Measurements from ENCODE around the gene C6orf132.

The C6orf132 gene

DNA sequence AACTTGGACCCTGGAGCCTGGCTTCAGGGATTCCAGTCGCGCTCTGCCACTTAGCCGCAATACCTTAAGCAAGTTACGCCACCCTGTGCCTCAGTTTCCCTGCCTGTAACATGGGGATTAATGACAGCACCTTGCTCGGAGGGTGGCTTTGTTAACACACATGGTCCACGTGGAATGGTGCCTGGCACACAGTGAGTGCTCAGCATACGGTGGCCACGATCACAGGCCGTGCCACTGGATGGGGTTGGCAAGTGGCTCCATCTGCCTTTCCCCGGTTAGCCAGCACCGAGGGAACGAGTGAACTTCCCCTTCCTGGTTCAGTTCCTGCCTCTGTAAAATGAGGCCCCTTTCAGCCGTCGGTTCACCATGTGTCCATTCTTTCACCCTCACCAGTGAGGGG, 17.2 kb downstream of the C6orf132 start:
- DNase-seq (ENCODE audit: low spot score), result no peak
- TF ChIP-seq, protein P1, sequence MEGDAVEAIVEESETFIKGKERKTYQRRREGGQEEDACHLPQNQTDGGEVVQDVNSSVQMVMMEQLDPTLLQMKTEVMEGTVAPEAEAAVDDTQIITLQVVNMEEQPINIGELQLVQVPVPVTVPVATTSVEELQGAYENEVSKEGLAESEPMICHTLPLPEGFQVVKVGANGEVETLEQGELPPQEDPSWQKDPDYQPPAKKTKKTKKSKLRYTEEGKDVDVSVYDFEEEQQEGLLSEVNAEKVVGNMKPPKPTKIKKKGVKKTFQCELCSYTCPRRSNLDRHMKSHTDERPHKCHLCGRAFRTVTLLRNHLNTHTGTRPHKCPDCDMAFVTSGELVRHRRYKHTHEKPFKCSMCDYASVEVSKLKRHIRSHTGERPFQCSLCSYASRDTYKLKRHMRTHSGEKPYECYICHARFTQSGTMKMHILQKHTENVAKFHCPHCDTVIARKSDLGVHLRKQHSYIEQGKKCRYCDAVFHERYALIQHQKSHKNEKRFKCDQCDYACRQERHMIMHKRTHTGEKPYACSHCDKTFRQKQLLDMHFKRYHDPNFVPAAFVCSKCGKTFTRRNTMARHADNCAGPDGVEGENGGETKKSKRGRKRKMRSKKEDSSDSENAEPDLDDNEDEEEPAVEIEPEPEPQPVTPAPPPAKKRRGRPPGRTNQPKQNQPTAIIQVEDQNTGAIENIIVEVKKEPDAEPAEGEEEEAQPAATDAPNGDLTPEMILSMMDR (IDR thresholded peaks at IDR 0.05; ENCODE audit: extremely low read depth, missing control alignments), result no peak

DNA sequence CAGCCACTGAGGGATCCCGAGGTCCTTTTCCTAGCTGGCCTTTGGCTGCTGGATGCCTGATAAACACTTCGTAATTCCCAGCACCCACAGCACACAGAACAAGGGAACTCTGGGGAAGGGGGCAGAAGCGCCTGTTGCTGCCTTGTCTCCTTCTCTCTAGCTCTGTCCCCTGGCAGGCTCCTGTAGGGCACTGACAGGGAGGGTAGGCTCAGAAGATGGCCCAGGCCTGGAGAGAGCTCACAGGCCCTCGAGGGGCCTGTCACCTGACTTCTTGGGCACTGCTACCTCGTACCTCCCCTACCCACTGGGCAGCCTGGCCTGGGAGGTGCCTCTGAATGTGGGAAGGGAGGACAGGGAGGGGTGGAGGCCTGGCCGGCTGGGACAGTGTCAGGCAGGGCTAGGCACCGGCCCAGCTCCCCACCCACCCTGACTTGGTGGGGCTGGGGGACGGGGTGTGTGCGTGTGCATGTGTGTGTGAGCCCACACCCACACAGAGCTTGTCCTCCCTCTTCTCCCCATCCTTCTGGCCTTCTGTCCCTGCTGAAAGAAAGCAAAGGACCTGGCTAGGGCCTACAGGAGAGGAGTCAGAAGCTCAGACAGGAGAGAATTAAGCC, 18.1 kb downstream of the C6orf132 start:
- TF ChIP-seq, protein P1 (IDR thresholded peaks at IDR 0.05; ENCODE audit: extremely low read depth, missing control alignments), result no peak

DNA sequence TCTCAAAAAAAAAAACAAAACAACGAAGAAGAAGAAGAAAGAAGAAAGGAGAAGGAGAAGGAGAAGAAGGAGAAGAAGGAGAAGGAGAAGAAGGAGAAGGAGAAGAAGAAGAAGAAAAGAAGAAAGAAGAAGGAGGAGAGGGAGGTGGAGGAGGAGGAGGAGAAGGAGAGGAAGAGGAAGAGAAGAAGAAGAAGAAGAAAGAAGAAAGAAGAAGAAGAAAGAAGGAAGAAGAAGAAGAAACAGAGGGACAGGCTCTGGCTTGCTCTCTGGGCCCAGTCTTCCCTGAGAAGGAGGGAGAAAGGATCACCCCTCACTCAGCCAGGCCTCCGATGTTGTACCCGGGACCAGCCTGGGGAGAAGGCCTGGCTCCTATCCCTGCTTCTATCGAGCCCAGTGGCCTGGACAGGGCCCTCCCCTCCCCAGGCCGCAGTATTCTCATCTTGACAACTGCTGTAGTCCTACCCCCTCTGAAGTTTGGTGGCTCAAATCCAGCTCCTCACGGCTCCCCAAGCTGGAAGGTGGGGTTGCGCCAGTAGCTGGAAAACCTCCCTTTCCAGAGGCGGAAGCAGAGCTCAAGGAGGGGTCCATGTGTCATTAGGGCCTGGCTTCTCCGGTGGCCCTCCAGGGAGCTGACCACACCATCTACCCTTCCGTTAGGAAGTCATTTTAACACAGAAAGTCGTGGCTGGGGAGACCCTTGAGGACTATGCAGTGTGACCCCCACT, 18.9 kb downstream of the C6orf132 start:
- TF ChIP-seq, protein P1 (IDR thresholded peaks at IDR 0.05; ENCODE audit: extremely low read depth, missing control alignments), result no peak
- no peak for DNase-seq (ENCODE audit: low spot score)

More for the DNA sequence above, 18.1 kb downstream of the C6orf132 start:
- DNase-seq (ENCODE audit: low spot score), result no peak

DNA sequence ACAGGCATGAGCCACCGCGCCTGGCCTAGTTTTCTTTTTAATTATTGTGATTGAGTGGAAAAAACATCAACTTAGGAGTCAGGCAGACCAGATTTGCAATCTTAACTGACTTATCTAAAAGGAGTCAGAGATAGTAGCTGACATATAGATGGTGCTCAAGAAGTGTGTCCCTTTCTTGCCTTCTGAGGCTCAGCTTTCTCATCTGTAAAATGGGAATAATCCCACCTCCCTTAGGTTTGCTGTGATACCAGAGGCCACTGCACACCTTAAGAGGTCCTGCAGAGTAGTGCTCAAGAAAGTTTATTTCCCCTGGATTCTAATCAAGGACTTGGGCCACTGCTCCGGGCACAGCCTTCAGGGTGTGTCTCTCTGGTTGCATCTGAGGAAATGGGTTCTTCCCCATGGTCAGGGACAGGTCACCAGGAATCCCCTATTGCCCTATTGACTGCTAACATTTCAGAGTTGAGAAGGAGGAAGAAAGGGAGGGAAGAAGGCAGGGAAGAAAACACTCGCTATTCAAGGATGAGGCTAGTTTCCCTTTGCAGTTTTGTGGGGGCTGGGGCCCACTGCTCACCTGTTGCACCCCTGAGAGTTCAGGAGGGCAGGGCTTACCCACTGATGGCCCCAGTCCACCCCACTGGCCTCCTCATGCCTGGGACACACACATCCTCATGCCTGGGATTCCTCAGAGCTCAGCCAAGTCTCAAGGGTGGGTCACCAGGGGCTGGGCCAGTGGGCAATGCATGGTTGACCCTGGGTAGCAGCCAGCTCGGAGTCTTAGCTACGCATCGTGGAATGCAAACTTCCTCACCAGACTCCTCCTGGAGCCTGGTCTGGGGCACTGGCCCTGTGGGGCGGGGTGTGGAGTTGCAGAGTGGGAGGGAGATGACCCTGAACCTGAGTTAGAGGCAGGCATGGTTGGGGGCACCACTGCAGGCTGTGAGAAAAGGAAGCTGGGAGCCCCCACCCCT, 21.2 kb downstream of the C6orf132 start:
- no peak for DNase-seq (ENCODE audit: low spot score)
- TF ChIP-seq, protein P1 (IDR thresholded peaks at IDR 0.05; ENCODE audit: extremely low read depth, missing control alignments), result no peak

DNA sequence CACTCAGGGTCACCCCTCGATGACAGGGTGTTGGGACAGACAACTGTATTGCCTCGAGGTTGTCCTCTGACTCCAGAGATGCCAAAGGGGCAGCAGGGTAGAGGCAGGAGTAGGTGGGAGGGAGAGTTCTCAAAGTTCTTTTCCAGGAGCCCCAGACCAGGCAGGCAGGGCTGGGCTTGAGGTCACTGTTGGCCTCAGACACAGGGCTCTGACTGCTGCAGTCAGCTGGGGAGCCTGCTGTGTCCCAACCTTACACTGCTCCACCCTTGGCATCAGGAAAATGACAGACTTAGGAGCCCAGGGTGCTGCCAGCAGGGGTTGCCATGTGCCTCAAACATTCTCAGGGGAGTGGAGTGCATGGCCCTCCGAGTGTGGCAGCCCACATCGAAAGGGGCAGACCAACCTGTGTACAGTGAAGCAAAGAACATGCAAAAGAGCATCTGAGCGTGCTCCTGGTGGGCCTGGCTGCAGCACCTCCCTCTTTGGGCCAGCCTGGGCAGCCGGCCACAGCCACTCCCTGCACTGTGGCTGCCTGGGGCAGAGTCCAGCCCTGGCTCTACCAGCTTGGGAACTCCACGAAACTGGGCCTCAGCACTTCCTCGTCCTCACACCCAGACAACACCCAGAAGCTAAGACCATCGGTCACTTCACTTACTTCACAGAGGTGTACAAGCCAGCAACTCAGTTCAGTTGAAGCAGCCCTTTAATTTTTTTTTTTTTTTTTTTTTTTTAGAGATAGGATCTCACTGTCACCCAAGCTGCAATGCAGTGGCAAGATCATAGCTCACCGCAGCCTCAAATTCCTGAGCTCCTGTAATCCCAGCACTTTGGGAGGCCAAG, 24.0 kb downstream of the C6orf132 start:
- TF ChIP-seq, protein P1 (IDR thresholded peaks at IDR 0.05; ENCODE audit: extremely low read depth, missing control alignments), result no peak

DNA sequence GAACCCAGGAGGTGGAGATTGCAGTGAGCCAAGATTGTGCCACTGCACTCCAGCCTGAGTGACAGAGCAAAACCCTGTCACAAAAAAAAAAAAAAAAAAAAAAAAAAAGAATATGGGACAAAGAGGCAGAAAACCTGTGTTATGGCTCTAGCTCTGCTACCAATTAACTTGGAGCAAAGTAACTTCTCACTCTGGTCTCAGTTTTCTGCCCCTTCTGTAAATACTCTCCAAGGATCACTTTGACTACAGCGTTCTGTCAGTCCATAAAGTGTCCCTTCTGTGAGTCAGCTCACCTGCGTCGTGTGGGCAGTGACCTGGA, 24.6 kb downstream of the C6orf132 start:
- DNase-seq (ENCODE audit: low spot score), result no peak
- TF ChIP-seq, protein P1 (IDR thresholded peaks at IDR 0.05; ENCODE audit: extremely low read depth, missing control alignments), result no peak

More for the DNA sequence above, 24.0 kb downstream of the C6orf132 start:
- no peak for DNase-seq (ENCODE audit: low spot score)
